GM19324 (cell line): ENCODE data around the gene PITX2.

Experiments used
- ATAC-seq: cut with Tn5 transposase; IDR thresholded peaks from one replicate; pipeline ENCODE4 v1.9.1; 2021; ENCODE audit warnings: mild to moderate bottlenecking, moderate library complexity; ENCODE audit not compliant: unreplicated experiment, low FRiP score

The PITX2 gene

DNA sequence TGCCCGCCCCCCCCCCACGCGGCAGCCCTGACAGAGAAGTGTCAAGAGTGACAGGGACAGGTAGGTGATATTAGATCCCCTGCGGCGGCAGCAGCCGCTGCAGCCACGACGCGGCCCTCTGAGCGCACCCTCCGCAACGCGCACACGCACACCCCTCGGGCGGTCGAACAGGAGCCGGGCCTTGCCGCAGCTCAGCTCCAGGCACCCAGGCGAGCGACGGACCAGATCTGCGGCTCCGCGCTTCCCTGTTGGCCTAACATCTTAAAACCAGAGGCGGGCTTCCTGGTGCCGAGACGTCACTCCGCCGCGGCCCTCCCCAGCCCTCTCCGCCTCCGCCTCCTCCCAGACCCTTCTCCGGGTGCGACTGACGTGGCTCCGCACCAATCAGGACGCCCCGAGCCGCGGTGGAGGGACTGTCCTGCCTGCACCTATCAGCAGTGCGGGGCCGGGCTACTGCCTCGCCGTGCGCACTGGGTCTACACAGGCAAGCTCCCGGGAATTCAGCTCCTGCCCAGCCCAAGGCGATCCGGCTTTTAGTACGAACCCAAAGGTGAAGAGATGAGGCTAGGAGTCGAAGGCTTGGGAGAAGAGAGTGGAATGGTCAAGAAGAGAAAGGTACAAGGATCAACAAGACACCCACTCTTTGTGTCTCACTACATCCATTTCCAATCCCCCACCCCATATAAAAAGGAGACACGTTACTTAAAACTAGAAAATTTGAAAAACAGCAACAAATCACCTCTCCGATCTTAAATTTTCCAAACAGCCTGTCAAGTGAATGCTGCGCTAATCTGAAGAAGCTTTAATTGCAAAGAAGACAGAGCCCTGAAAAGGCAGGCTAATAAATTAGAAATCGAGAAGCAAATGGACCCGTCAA lies at the start of gene PITX2:
PITX2 (minus strand) TSS at position 237 of the 877 bp plus-strand sequence. CDS start 617 bp downstream, outside the sequence.
- ATAC-seq: peak; percentile 99

DNA sequence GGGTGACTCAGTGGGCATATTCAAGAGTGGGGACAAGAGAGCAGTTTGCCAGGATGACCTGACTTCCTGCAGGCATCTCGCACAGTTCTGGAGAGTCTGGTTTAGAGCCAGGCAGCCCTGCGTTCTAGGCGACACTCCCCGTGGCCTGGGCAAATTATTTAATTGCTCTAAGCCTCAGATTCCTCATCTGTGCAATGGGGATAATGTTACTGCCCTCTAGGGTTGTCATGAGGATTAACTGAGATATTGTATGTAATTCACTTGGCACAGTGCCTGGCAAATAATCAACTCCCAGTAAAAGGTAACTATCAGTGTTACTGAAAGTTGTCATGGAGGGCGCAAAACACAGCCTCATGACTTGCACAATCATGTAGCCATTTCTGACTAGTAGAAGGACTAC lies 48.8 kb upstream of the PITX2 start:
- ATAC-seq: no peak

DNA sequence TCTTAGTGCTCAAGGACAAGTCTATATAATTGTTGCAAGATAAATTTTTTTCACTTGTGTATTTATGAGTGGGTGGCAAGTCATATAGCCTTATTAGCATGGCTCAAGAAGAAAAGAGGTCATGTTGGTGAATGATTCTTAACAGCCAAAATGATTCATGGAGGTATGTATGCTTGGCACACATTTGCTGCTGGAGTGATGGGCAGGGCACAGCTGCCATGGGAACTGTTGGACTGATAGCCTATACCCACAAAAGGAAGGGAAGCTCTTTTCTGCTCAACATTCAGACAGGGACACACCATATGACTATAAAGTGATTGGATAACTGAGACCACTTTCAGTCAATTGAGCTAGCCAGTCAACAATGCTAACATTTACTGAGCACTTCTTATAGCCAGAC lies 46.8 kb upstream of the PITX2 start:
- no peak for ATAC-seq

DNA sequence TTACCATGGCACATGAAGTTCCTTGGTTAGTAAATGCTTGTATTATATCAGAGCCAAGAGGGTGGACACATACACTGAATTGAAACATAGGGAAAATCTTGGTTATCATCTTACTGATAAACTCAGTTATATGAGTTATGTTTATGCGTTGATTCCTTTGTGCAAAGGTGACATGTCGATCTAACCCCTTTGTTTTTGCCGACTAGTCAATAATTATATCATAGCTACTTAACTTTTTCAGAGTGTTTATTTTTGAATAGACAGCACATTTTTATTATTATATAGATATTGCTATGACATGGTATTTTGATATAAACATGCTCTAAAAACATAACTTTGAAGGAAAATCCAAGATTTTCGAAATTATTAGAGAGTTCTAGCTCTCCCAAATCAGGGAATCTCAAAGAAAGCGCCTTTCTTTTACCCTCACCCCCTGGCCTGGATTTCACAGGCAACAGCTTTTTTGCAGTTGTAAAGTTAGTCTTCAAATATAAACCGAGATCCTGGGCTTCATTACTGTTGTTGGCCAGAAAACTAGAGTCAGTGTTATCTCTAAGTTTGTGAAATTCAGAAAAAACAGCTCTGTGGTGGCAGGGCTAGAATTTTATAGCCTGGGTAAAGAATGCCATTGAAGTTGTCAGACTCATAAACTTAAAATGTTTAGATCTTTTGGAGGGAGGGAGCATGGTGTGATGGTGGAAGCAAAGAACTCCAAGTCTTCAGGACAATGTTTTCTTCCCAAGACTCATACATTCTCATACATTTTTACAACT lies 45.8 kb upstream of the PITX2 start:
- no peak for ATAC-seq

DNA sequence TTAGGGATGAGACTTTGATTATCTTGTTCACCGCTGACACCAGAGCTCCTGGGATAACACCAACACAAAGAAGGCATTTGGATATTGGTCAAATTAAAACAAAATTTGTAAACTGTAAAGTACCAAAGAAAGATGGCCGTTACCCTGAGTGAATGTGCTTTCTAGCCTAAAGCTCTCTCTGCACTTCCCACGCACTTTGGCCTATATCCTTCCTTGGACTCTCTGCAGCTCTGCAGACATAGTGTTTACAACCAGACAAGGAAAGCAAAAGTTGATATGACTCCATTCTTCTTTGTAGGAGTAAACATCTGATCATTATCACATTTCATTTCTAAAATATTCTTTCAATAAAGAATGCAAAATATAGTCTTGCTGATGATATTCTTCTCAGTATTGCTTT lies 44.8 kb upstream of the PITX2 start:
- no peak for ATAC-seq

DNA sequence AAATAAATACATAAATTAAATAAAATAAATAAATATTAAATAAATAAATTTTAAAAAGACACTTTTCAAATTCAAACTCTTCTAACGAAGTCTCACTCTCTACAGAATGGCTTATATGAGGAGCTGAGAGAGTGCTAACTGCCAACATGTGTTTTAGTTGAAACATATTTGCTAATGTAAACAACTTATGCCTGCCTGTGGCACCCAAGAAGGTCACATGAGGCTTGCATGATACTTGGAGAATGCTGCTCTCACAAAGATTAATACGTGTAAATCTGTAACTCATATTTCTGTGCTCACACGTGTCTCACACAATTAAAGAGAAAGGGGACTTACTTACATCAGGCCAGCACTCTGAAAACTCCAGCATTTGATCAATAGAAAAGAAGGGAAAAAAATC lies 43.2 kb upstream of the PITX2 start:
- ATAC-seq: no peak

DNA sequence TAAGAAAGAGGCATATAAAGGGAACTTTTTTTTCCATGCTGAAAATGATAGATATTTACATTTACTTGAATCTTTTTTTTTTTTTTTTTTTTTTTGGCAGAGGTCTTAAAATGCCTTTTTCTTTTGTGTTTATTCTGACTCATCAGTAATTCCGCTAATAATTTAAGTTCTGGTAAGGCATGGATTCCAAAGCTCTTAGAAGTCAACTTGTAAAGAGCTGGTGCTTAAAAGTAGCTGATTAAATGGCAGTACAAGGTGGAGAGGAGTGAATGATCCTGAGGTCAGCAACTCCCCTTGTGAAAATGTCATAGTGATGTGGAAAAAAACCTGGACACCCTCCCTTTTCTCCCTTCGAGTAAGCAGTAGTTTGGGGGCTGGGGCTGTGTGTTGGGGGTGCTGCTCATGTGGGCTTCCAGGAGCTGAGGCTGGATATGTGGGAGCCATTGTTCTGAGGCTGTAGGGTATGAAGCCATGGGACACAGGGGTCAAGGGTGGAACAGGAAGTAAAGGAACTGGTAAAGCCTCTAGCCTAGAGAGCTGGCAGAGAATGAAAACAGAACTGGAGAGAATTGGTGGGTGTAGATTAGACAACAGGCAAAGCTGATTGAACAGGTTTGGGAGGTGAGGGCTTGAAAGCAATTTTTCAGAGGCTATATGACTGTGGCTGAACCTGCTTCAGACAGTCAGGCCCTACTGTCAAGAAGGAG lies 41.0 kb upstream of the PITX2 start:
- no peak for ATAC-seq

DNA sequence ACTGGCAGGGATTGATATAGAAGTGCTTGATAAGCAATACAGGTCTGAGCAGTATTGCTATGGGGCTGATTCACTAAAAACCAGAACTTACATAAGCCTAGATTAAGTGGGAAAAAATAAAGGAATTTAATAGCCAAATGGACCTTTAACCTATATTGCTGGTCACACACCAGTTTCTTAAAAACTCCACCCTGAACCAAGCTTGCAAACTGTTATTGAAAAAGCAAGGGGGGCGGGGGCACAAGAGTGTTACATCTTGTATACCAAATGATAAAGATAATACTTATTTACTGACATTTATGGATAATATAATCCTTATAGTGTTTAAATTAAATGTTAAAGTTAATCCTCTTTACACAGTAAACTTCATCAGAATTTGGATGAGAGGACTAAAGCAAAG lies 40.3 kb upstream of the PITX2 start:
- no peak for ATAC-seq

DNA sequence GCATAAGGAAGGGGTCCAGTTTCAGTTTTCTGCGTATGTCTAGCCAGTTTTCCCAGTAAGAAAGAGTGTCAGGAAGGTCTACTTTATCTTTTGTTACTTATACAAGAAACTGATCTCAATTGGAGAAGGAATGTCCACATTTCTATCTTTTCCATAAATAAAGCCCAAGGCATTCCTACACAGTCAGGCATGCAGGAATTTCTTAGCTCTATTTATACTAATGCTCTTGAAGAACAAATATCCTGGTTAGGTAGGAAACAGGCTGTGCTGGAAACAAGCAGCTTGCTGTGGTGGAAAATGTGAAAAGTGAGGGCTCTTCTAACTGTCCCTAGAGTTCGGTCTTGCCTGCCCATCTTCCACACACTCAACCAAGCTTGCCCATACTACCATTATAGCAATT lies 37.9 kb upstream of the PITX2 start:
- ATAC-seq: no peak

DNA sequence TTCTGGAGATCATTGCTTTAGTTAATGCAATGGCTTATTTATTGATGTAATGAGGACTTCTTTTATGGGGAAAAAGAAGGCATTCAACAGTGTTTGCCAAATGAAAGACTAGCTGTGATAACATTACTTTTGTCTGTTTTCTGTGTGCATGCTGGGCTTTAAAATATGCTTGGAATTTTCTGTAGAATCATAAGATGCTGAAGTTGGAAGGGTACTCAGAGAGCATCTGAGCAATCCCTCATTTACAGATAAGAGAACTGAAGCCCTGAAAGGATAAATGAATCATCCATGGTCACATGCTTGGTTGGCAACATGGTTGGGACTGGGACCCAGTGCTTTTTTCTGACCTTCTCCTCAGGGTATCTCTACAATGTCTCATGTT lies 31.4 kb upstream of the PITX2 start:
- no peak for ATAC-seq

DNA sequence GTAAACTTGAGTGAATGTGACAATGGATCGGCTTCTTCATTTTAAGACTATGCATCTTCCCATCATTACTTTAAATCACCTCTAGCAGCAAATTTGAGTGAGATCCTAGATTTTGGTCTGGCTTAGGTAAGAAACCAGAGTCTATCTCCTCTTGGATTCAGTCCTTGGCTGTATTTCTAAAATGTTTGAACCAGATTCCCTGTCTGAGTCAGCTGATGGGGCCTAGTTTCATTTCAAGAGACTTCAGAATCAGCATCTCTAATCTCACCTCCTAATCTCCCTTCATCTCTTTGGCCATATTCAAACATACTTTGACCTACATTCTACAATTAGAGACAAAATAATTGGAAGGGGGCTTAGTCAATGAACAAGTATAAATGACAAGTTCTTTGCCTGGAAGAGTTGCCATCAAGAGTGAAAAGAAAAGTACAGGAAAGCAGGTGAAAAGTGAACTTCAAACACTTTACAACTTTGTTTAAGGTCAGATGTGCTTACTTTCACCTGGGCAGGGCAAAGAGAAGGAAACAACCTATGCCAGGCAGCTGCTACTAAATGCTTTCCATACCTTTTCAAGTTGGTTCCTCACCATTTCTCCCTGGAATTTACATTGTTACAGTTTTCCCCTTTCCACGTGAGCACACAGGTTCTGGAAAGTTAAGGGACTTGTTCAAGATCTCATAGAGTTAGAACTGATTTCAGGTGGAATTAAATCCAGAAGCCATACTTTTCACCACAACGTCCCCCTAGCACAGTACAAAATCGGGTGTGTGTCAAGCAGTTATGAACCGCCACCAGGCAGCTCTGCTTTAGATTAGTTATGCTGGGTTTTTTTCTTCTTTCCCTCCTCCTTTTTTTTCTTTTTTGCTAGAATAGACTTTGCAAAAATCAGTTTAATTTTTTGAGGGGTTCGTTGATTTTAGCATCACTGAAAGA lies 30.7 kb upstream of the PITX2 start:
- ATAC-seq: no peak

DNA sequence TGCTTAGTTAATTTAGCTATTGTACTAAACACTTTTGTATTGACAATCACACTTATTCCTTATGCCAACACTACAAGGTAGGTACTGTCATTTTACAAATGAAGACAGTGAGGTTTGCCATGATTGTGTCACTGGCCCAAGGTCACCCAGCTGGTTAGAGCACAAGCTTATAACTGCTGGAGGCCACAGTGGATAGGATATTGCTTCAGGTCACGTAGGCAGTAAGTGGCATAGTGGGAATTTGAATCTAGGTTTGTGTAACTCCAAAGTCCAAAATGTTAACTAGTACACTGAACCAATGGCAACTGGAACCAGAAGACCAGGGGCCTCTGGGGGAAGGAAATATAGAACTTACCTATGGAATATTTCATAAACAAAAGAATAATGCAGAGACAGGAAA lies 21.1 kb upstream of the PITX2 start:
- no peak for ATAC-seq

DNA sequence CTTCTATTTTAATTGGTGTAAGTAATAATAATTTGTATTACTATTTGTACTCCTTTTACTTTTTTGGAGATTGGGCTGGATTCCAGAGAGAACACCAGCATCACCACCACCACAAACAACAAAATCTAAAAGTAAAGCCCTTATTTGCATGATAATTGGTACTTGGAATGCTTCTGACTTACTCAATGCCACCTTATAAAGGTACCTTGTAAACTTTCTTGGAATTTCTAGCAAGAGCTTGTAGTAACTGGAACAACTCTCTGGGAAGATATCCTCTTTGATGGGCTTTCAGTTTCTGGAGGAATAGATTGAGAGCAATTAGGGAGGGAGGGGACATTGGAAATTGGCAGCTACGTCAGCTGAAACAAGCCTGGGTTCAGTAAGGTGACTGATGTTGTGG lies 20.2 kb upstream of the PITX2 start:
- ATAC-seq: no peak

DNA sequence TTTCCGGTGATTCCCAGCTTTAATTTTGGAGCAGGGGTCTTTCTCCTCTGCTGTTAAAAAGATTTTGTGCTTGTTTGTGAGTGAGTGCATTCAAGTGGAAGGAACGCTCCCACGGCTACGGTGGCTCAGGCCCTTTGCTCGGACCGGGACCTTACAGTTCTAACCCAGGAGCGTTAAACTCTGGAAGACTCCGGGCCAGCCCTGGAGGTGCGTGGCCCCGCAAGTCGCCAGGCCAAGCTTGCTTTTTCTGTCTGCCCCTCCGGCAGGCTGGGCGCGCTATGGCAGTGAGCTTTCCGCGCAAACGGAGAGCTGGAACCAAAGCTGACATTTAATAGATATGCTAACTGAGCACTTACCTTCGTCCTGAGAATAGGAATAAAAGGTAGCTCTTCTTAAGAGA lies 18.3 kb upstream of the PITX2 start:
- no peak for ATAC-seq

DNA sequence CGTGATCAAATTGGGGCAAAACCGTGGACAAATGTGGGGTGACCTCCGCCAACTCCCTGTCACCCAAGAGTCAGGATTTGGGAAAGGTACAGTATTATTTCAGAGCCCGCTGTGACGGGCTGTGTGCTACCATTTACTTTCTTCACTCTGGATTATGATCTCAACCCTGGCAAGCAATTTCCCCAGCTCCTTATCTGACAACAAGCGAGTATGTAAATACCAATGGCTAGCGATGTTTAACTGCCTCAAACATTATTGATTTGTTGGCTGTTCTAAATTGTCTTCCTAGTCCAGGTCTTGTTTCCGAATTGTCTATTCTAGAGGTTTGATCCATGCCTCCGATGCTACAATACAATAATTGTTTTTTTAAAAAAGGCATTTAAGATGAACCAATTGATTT lies 17.7 kb upstream of the PITX2 start:
- ATAC-seq: no peak

DNA sequence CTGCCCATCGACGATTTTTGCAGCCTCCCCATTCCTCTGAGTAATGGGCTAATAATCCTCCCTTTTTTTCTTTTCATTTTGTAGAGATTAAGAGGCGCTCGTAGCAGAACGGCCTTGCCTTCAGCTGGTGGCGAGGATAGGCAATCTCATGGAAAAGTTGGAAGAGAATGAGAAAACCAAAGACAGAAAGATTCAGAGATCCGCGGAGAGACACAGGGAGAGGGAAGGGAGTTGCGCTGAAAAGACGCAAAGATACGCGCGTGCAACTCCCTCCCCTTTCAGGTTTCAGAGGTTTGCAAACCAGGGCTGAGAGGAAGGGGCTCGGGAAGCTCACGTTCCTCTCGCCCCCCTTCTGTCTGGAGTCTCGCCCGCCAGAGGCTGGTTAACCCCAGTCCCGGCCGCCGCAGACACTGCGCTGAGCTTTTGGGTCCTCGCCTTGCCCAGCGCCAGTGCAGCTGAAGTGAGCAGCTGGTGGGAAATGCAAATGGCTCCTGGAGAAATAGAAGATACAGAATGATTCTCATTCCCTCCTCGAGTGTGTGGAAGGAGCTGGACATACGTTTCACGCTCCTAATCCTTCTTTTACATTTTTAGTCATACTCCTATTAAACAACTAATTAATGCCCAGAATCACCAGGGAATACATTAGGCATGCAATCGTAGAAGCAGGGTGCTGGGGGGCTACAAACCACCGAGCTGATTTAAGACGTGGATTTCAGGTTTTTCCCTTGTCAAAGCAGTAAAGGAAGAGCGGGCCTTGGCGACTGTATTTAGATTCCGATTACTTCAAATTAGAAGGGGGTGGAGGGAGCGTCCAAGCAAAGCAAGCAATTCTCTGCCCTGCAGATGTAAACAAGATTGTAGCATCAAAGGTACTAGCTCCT lies 16.6 kb upstream of the PITX2 start:
- no peak for ATAC-seq

DNA sequence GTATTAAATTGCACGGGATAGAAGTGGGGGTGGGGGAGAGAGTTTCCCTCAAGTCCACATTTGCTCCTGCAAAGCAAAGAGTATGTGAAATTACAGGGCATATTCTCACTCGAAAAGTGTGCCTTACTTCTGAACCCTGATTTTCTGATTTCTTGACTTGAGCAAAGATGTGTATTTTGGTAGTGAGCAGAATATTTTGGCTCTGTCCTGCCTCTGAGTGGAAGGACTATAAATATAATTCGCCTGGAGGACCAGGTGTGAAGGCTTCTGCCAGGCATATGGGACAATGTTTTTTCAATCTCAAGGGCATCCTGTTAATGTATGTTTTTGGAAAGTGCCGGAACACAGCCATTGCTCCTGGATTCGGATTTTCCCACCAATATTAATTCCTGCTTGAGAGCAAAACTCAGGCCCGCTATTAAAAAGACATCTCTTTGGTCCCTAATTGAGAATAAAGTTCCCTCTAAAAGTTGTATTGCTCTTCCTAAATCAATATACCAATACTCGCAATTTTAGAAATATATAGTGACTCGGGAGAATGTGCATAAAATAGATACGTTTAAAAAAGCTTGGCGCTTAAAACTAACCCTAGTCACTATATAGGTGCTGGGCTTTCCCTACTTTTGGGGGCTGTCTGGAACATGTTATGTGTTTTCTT lies 15.3 kb upstream of the PITX2 start:
- ATAC-seq: no peak

DNA sequence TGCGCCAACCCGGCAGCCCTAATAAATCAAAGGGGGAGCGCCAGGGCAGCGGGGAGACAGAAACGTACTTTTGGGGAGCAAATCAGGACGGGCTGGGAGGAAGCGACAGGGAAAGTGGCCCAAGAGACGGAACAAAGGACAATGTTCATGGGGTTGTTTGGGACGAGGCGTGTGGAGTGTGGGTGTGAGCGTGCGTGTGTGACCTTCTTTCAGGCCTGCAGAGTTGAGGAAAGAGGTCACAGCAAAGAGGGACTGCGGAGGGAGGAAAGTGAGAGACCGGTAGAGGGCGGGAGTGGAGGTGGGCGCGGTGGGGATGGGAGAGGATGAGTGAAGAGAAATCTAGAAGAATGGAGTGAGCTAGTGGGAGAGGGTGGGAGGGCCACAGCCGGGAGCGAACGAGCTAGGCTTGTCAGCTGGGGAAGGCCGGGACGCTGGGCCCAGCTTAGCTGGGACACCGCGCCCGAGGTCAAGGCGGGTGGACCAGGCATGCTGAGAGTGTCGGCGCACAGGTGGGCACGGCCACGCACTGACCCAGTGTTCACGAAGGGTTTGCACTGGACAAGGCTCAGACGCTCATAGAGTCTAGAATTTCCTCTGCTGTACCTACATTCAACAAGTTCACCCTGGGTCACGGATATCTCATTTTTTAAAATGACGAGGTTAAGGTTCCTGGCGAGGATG lies 14.7 kb upstream of the PITX2 start:
- no peak for ATAC-seq
